ENCODE results near the gene TBL2.
"Not testable (repeated sequence)": the region's sequence is repeated elsewhere in the genome, so short reads cannot be mapped to it uniquely, and the experiment has no call there.

The TBL2 gene

GRCh38 chr7:73539709-73540108 is 38.7 kb downstream of the TBL2 start:
- DNase-seq (ENCODE audit: extremely low spot score, insufficient read length, low read depth) (no peak), FAIRE-seq (no peak)

GRCh38 chr7:73538510-73538909 is 39.9 kb downstream of the TBL2 start:
- not testable (repeated sequence) for FAIRE-seq; DNase-seq (ENCODE audit: extremely low spot score, insufficient read length, low read depth)

- FAIRE-seq (no peak), DNase-seq (ENCODE audit: extremely low spot score, insufficient read length, low read depth) (no peak)
These were observed 41.3 kb downstream of the TBL2 start for GRCh38 chr7:73537051-73537450.

- no peak for DNase-seq (ENCODE audit: extremely low spot score, insufficient read length, low read depth)
- FAIRE-seq = no peak
These were observed 41.9 kb downstream of the TBL2 start for GRCh38 chr7:73536479-73536878.

GRCh38 chr7:73535918-73536317 is 42.5 kb downstream of the TBL2 start:
- not testable (repeated sequence) for DNase-seq (ENCODE audit: extremely low spot score, insufficient read length, low read depth); FAIRE-seq

GRCh38 chr7:73533742-73534141 is 44.6 kb downstream of the TBL2 start:
- no peak for DNase-seq (ENCODE audit: extremely low spot score, insufficient read length, low read depth)
- no peak for FAIRE-seq

- FAIRE-seq (no peak), DNase-seq (ENCODE audit: extremely low spot score, insufficient read length, low read depth) (no peak)
These were observed 46.2 kb downstream of the TBL2 start for GRCh38 chr7:73532224-73532623.

GRCh38 chr7:73530800-73531199 is 47.6 kb downstream of the TBL2 start:
- DNase-seq (ENCODE audit: extremely low spot score, insufficient read length, low read depth) = no peak
- no peak for FAIRE-seq

- peak; percentile 59 for FAIRE-seq
- no peak for DNase-seq (ENCODE audit: extremely low spot score, insufficient read length, low read depth)
These were observed 51.2 kb downstream of the TBL2 start for GRCh38 chr7:73526896-73527821.

- FAIRE-seq; DNase-seq (ENCODE audit: extremely low spot score, insufficient read length, low read depth): not testable (repeated sequence)
These were observed 52.3 kb downstream of the TBL2 start for GRCh38 chr7:73526158-73526494.

- peak; percentile 97 for FAIRE-seq
These were observed 56.1 kb downstream of the TBL2 start, which contains the start of gene BAZ1B for GRCh38 chr7:73522105-73522872. Gene BAZ1B, minus strand, starts transcription at chr7:73522293. Its CDS starts 360 bp downstream, at chr7:73521933.

GRCh38 chr7:73521636-73522104 is 56.7 kb downstream of the TBL2 start:
- FAIRE-seq (no peak), DNase-seq (ENCODE audit: extremely low spot score, insufficient read length, low read depth) (no peak)

More at GRCh38 chr7:73522105-73522872, 56.1 kb downstream of the TBL2 start, which contains the start of gene BAZ1B:
- DNase-seq (ENCODE audit: extremely low spot score, insufficient read length, low read depth) = peak; percentile 98

- no peak for DNase-seq (ENCODE audit: extremely low spot score, insufficient read length, low read depth)
- FAIRE-seq = peak; percentile 72
These were observed 57.4 kb downstream of the TBL2 start for GRCh38 chr7:73520673-73521635.

GRCh38 chr7:73519867-73520672 is 58.3 kb downstream of the TBL2 start:
- no peak for DNase-seq (ENCODE audit: extremely low spot score, insufficient read length, low read depth)
- FAIRE-seq = no peak

GRCh38 chr7:73518470-73518869 is 59.9 kb downstream of the TBL2 start:
- no peak for FAIRE-seq
- DNase-seq (ENCODE audit: extremely low spot score, insufficient read length, low read depth) = no peak

Measured in GM18507 (cell line).